ENCODE measurements around the gene GFI1B.

The GFI1B gene

GRCh38 chr9:133030317-133031129 is 52.0 kb downstream of the GFI1B start, which contains the start of gene GTF3C5 (continued):
- TF ChIP-seq ZSCAN5A (tag by site-specific recombination; IDR thresholded peaks at IDR 0.05): peak; percentile 98
- peak; percentile 88 for TF ChIP-seq ZNF76 (tag by site-specific recombination; IDR thresholded peaks at IDR 0.05; ENCODE audit: borderline replicate concordance, low read depth)
- 0 out of 2 replicates have a peak, but pooled peaks have one; percentile 72 for TF ChIP-seq ZNF645 (tag by site-specific recombination; IDR thresholded peaks at IDR 0.05)
- TF ChIP-seq ZNF391 (tag by site-specific recombination; IDR thresholded peaks at IDR 0.05; ENCODE audit: borderline replicate concordance, low read depth): peak; percentile 99
- peak; percentile 46 for TF ChIP-seq CTCF (tag by site-specific recombination; IDR thresholded peaks at IDR 0.05)
- TF ChIP-seq ZNF366 (tag by site-specific recombination; conservative IDR thresholded peaks at IDR 0.05): peak; percentile 17; the same call in 1 of the 2 replicates
- peak; percentile 82 for TF ChIP-seq IKZF3 (tag by site-specific recombination; IDR thresholded peaks at IDR 0.05)
- no peak for TF ChIP-seq ZNF138 (tag by site-specific recombination; IDR thresholded peaks at IDR 0.05; ENCODE audit: borderline replicate concordance)
- TF ChIP-seq TCF7L2 (IDR thresholded peaks at IDR 0.05; ENCODE audit: borderline replicate concordance, low read depth, low read length): no peak

GRCh38 chr9:133031130-133031422 is 52.6 kb downstream of the GFI1B start:
- POLR2A ChIA-PET: interaction anchor here (0.7 to 2.1 kb wide), 28 partner anchors 9 to 429 kb away, joined by 3 to 26 read pairs (median 10); partner anchors contain the start of genes CACFD1, MED22, RPL7A and TSC1
- Histone ChIP-seq H3K4me3 (ENCODE audit: low read depth, low read length) (peak overlapping the region; percentile 75), H3K4me1 (ENCODE audit: control insufficient read depth, insufficient read depth, low read length) (no peaks in the 10 kb centered on the region), H3K36me3 (ENCODE audit: control insufficient read depth in 2 of 2, insufficient read depth in 1 of 2, low read length in 2 of 2) (peaks cover 0 to 28% of the 10 kb centered on the region in 2 experiments; a peak in 1 of 3 replicates), H3K27ac (ENCODE audit: extremely low read depth, low read depth, low read length) (peak overlapping the region; percentile 19; the same call in 1 of the 2 replicates), H3K9me3 (ENCODE audit: control insufficient read depth, insufficient read depth, low read depth, low read length) (no peaks in the 10 kb centered on the region)
- CTCF ChIA-PET: interaction anchor here (0.5 to 5.2 kb wide), 12 partner anchors 8 to 607 kb away, joined by 3 to 78 read pairs (median 4); no protein-coding TSS in a partner anchor
- TF ChIP-seq FEZF1 (tag by site-specific recombination; IDR thresholded peaks at IDR 0.05) (no peak), ZBTB17 (tag by site-specific recombination; IDR thresholded peaks at IDR 0.05) (peak; percentile 57), ZNF692 (tag by site-specific recombination; IDR thresholded peaks at IDR 0.05) (peak; percentile 46), ZNF112 (tag by site-specific recombination; IDR thresholded peaks at IDR 0.05) (no peak), ZNF701 (tag by site-specific recombination; IDR thresholded peaks at IDR 0.05) (no peak), ZBTB8A (tag by site-specific recombination; IDR thresholded peaks at IDR 0.05) (0 out of 2 replicates have a peak, but pooled peaks have one; percentile 4), SP2 (tag by site-specific recombination; IDR thresholded peaks at IDR 0.05) (no peak), ZNF513 (tag by site-specific recombination; IDR thresholded peaks at IDR 0.05) (no peak), ZNF785 (tag by site-specific recombination; IDR thresholded peaks at IDR 0.05) (no peak), ZBTB21 (tag by site-specific recombination; IDR thresholded peaks at IDR 0.05) (no peak), YY2 (tag by site-specific recombination; IDR thresholded peaks at IDR 0.05) (no peak), TCF7L2 (IDR thresholded peaks at IDR 0.05; ENCODE audit: borderline replicate concordance, low read depth, low read length) (no peak), ZBTB20 (tag by site-specific recombination; IDR thresholded peaks at IDR 0.05) (0 out of 2 replicates have a peak, but pooled peaks have one; percentile 19), EGR2 (tag by site-specific recombination; IDR thresholded peaks at IDR 0.05; ENCODE audit: low read depth) (no peak), ZNF324 (tag by site-specific recombination; IDR thresholded peaks at IDR 0.05) (peak; percentile 5; the same call in 1 of the 2 replicates), PRDM1 (tag by site-specific recombination; IDR thresholded peaks at IDR 0.05) (no peak), ZSCAN18 (tag by site-specific recombination; IDR thresholded peaks at IDR 0.05) (0 out of 2 replicates have a peak, but pooled peaks have one; percentile 7), ZXDB (tag by site-specific recombination; IDR thresholded peaks at IDR 0.05) (0 out of 2 replicates have a peak, but pooled peaks have one; percentile 36)
